HG03135 (cell line): ENCODE results near the gene NR2C1.
"Not testable (repeated sequence)": the region's sequence is repeated elsewhere in the genome, so short reads cannot be mapped to it uniquely, and the experiment has no call there.

Source experiments
- ATAC-seq: cut with Tn5 transposase; IDR thresholded peaks from one replicate; pipeline ENCODE4 v1.9.1; 2021; ENCODE audit warnings: mild to moderate bottlenecking, moderate library complexity; ENCODE audit not compliant: unreplicated experiment

NR2C1 gene

GRCh38 chr12:95072900-95073697, at the start of gene NR2C1:
TSS of gene NR2C1 (minus strand) at chr12:95073618. CDS start at chr12:95067384, 6,234 bp downstream.
- ATAC-seq = peak; percentile 93

- no peak for ATAC-seq
Measured at GRCh38 chr12:95118788-95119179, 45.4 kb upstream of the NR2C1 start.

- no peak for ATAC-seq
Measured at GRCh38 chr12:95118138-95118787, 44.8 kb upstream of the NR2C1 start.

GRCh38 chr12:95117178-95117599, 43.8 kb upstream of the NR2C1 start:
- no peak for ATAC-seq

- no peak for ATAC-seq
Measured at GRCh38 chr12:95116773-95117172, 43.4 kb upstream of the NR2C1 start.

- no peak for ATAC-seq
Measured at GRCh38 chr12:95116341-95116740, 42.9 kb upstream of the NR2C1 start.

GRCh38 chr12:95115641-95116040, 42.2 kb upstream of the NR2C1 start:
- ATAC-seq = no peak

- no peak for ATAC-seq
Measured at GRCh38 chr12:95114766-95115405, 41.5 kb upstream of the NR2C1 start.

GRCh38 chr12:95107362-95107761, 33.9 kb upstream of the NR2C1 start:
- no peak for ATAC-seq

GRCh38 chr12:95105540-95105939, 32.1 kb upstream of the NR2C1 start:
- no peak for ATAC-seq

- no peak for ATAC-seq
Measured at GRCh38 chr12:95104919-95105452, 31.6 kb upstream of the NR2C1 start.

GRCh38 chr12:95102916-95103671, 29.7 kb upstream of the NR2C1 start:
- peak; percentile 95 for ATAC-seq

- ATAC-seq = not testable (repeated sequence)
Measured at GRCh38 chr12:95101957-95102356, 28.5 kb upstream of the NR2C1 start.

GRCh38 chr12:95100264-95101190, 27.1 kb upstream of the NR2C1 start:
- no peak for ATAC-seq

- no peak for ATAC-seq
Measured at GRCh38 chr12:95099270-95099790, 25.9 kb upstream of the NR2C1 start.

- ATAC-seq = no peak
Measured at GRCh38 chr12:95096852-95097251, 23.4 kb upstream of the NR2C1 start.

GRCh38 chr12:95096378-95096777, 23.0 kb upstream of the NR2C1 start:
- no peak for ATAC-seq

- ATAC-seq = not testable (repeated sequence)
Measured at GRCh38 chr12:95095866-95096265, 22.4 kb upstream of the NR2C1 start.

GRCh38 chr12:95089462-95089861, 16.0 kb upstream of the NR2C1 start:
- no peak for ATAC-seq
